CD14-positive monocyte (primary cell): ENCODE data around the gene NR4A2. TPM values are rescaled to one million over a fixed set of nuclear protein-coding genes. Genes with fewer than 3 reads are reported as not detected.
A peak's percentile ranks its signal among the peaks of the same experiment; 100 is the strongest.

Experiments used
- DNase-seq, 3 donors: peaks; one replicate each; pipeline ENCODE4 v3.0.0-alpha.2; 2011 to 2022
- H2AFZ ChIP-seq: 2 replicates; pipeline ENCODE4 v1.6.0; 2012; ENCODE audit warnings: mild to moderate bottlenecking, low read depth, low read length, inconsistent platforms; ENCODE audit not compliant: insufficient read depth, poor library complexity, severe bottlenecking
- H3K27ac ChIP-seq, 2 donors: 1 replicate in 1 of 2; 2 replicates in 1 of 2; pipeline ENCODE4 v1.5.1; 2012 to 2013; ENCODE audit warnings: low read length in 2 of 2, control low read depth in 1 of 2, inconsistent platforms in 1 of 2, low read depth in 1 of 2, mild to moderate bottlenecking in 1 of 2
- H3K27me3 ChIP-seq, 2 donors: one replicate each; pipeline versions ENCODE4 v1.6.0 to v1.6.1; 2011 to 2013; ENCODE audit warnings: low read length in 2 of 2; ENCODE audit not compliant: control insufficient read depth in 2 of 2, insufficient read depth in 2 of 2
- H3K36me3 ChIP-seq, 2 donors: replicated peaks in 1 of 2; 1 replicate in 1 of 2; 2 replicates in 1 of 2; pipeline versions ENCODE4 v1.5.1 to v1.6.1; 2012 to 2013; ENCODE audit warnings: low read length in 2 of 2, control low read depth in 1 of 2, inconsistent platforms in 1 of 2, mild to moderate bottlenecking in 1 of 2; ENCODE audit not compliant: insufficient read depth in 2 of 2, control insufficient read depth in 1 of 2
- H3K4me1 ChIP-seq, 2 donors: 1 replicate in 1 of 2; 2 replicates in 1 of 2; pipeline versions ENCODE4 v1.5.1 to v1.6.1; 2012 to 2013; ENCODE audit warnings: low read length in 2 of 2, control low read depth in 1 of 2, inconsistent platforms in 1 of 2, mild to moderate bottlenecking in 1 of 2, moderate library complexity in 1 of 2; ENCODE audit not compliant: insufficient read depth in 2 of 2, control insufficient read depth in 1 of 2
- H3K4me2 ChIP-seq: replicated peaks from 2 replicates; pipeline ENCODE3; 2012; ENCODE audit warnings: low read length, moderate library complexity, mild to moderate bottlenecking; ENCODE audit not compliant: poor library complexity, severe bottlenecking; ENCODE audit errors: extremely low read depth
- H3K4me3 ChIP-seq, 3 experiments: fragments of 200-600 bp in 1 of 3; sonication (generic) in 1 of 3; replicated peaks in 1 of 3; 1 replicate in 2 of 3; 2 replicates in 1 of 3; pipeline ENCODE4 v1.5.1; 2011 to 2013; ENCODE audit warnings: low read length in 3 of 3, mild to moderate bottlenecking in 3 of 3, control low read depth in 2 of 3, low read depth in 2 of 3, inconsistent platforms in 1 of 3, moderate library complexity in 1 of 3
- H3K79me2 ChIP-seq: 2 replicates; pipeline ENCODE4 v1.6.0; 2012; ENCODE audit warnings: mild to moderate bottlenecking, control low read depth, inconsistent platforms, low read length, moderate library complexity; ENCODE audit not compliant: insufficient read depth
- H3K9ac ChIP-seq: 2 replicates; pipeline ENCODE4 v1.6.0; 2017; ENCODE audit warnings: low read length, mild to moderate bottlenecking; ENCODE audit not compliant: insufficient read depth, poor library complexity, severe bottlenecking
- H3K9me3 ChIP-seq, 2 donors: replicated peaks in 1 of 2; 1 replicate in 1 of 2; 2 replicates in 1 of 2; pipeline versions ENCODE4 v1.5.1 to v1.6.1; 2012 to 2013; ENCODE audit warnings: low read length in 2 of 2, control low read depth in 1 of 2; ENCODE audit not compliant: control insufficient read depth in 1 of 2, insufficient read depth in 1 of 2
- H4K20me1 ChIP-seq: 2 replicates; pipeline ENCODE4 v1.6.0; 2012; ENCODE audit warnings: mild to moderate bottlenecking, low read length, control low read depth, moderate library complexity; ENCODE audit not compliant: insufficient read depth
- H3K27ac Mint-ChIP-seq, 7 donors: one replicate each; pipeline ENCODE4 v1.8.0; 2020; ENCODE audit warnings: mild to moderate bottlenecking in 7 of 7, mixed read lengths in 7 of 7, moderate library complexity in 6 of 7, inconsistent platforms in 2 of 7
- H3K27me3 Mint-ChIP-seq, 3 donors: one replicate each; pipeline ENCODE4 v1.8.0; 2021 to 2022; ENCODE audit warnings: low read depth in 3 of 3, mild to moderate bottlenecking in 3 of 3, mixed read lengths in 3 of 3, moderate library complexity in 3 of 3, inconsistent platforms in 1 of 3
- H3K36me3 Mint-ChIP-seq, 2 donors: one replicate each; pipeline ENCODE4 v1.8.0; 2020; ENCODE audit warnings: mixed read lengths in 2 of 2, inconsistent platforms in 1 of 2, mild to moderate bottlenecking in 1 of 2
- H3K4me1 Mint-ChIP-seq: one replicate; pipeline ENCODE4 v1.8.0; 2020; ENCODE audit warnings: mild to moderate bottlenecking, mixed read lengths
- H3K4me3 Mint-ChIP-seq, 2 donors: one replicate each; pipeline ENCODE4 v1.8.0; 2020; ENCODE audit warnings: mild to moderate bottlenecking in 2 of 2, mixed read lengths in 2 of 2, moderate library complexity in 1 of 2
- H3K9me3 Mint-ChIP-seq, 7 donors: one replicate each; pipeline ENCODE4 v1.8.0; 2020 to 2022; ENCODE audit warnings: mixed read lengths in 7 of 7, mild to moderate bottlenecking in 6 of 7, moderate library complexity in 6 of 7, inconsistent platforms in 2 of 7
- WGBS: methylation state at CpG from one replicate; pipeline ENCODE4 v1.1.5; 2013; ENCODE audit warnings: missing lambda C conversion rate; ENCODE audit not compliant: insufficient coverage; 5-methylcytosine and 5-hydroxymethylcytosine counted together
- intact Hi-C, 2 donors: fragments of 100-400 bp; cut with micrococcal nuclease; formaldehyde crosslinking; loops; one replicate each; pipeline versions ENCODE4 v1.15.0 to v1.15.1; 2023
- polyA plus RNA-seq, 3 donors: library from polyadenylated mRNA; depleted of rRNA in 1 of 3; unstranded in 2 of 3; stranded (reverse) in 1 of 3; fragments of 300-500 nt in 2 of 3; fragments of >200 nt in 1 of 3; fragmentation: Illumina TruSeq in 2 of 3; gene quantifications; 1 replicate in 2 of 3; 2 replicates in 1 of 3; pipeline ENCODE4 v1.2.3, GENCODE V29; 2012 to 2021
- TF ChIP-seq, protein P1 (sequence below): fragments of 200-600 bp; IDR thresholded peaks from one replicate; pipeline ENCODE4 v1.8.0; 2022; ENCODE audit warnings: antibody characterized with exemption, mild to moderate bottlenecking

Gene NR4A2
- polyA plus RNA-seq, 3 donors, result 12.1 to 213 (median 21.6) TPM

GRCh38 chr2:156329927-156330726 lies 2.4 kb downstream of the NR4A2 start:
- H3K4me3 Mint-ChIP-seq, result peak overlapping the region; percentile 96 to 97
- TF ChIP-seq, protein P1, sequence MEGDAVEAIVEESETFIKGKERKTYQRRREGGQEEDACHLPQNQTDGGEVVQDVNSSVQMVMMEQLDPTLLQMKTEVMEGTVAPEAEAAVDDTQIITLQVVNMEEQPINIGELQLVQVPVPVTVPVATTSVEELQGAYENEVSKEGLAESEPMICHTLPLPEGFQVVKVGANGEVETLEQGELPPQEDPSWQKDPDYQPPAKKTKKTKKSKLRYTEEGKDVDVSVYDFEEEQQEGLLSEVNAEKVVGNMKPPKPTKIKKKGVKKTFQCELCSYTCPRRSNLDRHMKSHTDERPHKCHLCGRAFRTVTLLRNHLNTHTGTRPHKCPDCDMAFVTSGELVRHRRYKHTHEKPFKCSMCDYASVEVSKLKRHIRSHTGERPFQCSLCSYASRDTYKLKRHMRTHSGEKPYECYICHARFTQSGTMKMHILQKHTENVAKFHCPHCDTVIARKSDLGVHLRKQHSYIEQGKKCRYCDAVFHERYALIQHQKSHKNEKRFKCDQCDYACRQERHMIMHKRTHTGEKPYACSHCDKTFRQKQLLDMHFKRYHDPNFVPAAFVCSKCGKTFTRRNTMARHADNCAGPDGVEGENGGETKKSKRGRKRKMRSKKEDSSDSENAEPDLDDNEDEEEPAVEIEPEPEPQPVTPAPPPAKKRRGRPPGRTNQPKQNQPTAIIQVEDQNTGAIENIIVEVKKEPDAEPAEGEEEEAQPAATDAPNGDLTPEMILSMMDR, result no peak
- H3K4me1 ChIP-seq, result peaks cover 56 to 58% of the 10 kb centered on the region in 2 donors
- WGBS, result 12% methylated on average over 14 of the region's 23 CpGs
- no peak overlapping the region for H3K9ac ChIP-seq
- H3K4me1 Mint-ChIP-seq, result peaks cover 51% of the 10 kb centered on the region
- no peaks in the 10 kb centered on the region for H3K79me2 ChIP-seq
- peaks cover 58 to 61% of the 10 kb centered on the region in 2 donors for H3K27me3 ChIP-seq
- peaks cover 7 to 50% of the 10 kb centered on the region in 2 donors for H3K9me3 ChIP-seq
- peaks cover 58% of the 10 kb centered on the region for H4K20me1 ChIP-seq
- intact Hi-C loops, result loop anchor here (5.0 to 10.0 kb wide), 2 partner anchors 72 to 135 kb away; no protein-coding TSS in a partner anchor
- DNase-seq, result no peak
- H2AFZ ChIP-seq, result no peak overlapping the region
- H3K4me2 ChIP-seq, result peak overlapping the region; percentile 85
- peak overlapping the region in 1 of 3 experiments; percentile 92 for H3K4me3 ChIP-seq
- peaks cover 2 to 47% (median 41%) of the 10 kb centered on the region in 7 donors for H3K9me3 Mint-ChIP-seq
- H3K27ac Mint-ChIP-seq, result peak overlapping the region in 4 of 7 donors; percentile 45 to 76 (median 67)
- H3K36me3 ChIP-seq, result no peaks in the 10 kb centered on the region
- peaks cover 61 to 71% (median 68%) of the 10 kb centered on the region in 3 donors for H3K27me3 Mint-ChIP-seq
- H3K27ac ChIP-seq, result no peak overlapping the region
- H3K36me3 Mint-ChIP-seq, result peaks cover 41 to 47% of the 10 kb centered on the region in 2 donors

DNA sequence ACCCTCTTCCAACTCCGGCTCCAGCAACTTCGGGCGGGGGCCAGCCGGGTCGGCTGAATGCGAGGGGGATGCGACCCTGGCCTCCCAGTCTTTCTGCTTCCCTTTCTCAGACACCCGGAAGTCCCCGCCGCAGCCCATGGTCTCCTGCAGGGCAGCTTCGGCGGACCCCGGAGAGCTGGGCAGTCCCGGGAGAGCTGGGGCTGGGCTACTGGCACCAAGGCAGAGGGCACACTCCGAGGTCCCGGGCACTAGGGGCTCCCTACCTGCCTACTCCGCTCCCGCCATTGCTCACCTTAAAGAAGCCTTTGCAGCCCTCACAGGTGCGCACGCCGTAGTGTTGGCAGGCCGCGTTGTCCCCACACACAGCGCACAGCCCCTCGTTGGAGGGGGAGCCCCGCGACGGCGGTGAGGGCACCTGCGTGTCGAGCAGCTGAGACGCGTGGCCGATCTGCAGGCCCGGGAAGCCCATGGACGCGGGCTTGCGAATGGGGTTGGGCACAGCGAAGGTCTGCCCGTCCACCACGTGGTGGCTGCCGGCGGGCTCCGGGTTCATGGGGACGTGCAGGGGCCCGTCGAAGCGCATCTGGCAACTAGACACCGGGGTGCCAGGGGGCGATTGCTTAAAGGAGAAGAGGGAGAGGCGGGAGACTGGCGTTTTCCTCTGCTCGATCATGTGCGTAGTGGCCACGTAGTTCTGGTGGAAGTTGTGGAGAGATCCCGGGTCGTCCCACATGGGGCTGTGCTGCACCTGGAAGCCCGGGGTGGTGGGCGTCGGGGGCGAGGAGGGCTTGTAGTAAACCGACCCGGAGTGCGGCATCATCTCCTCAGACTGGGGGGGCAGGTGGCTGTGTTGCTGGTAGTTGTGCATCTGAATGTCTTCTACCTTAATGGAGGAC lies 3.2 kb downstream of the NR4A2 start:
- H3K36me3 ChIP-seq, result no peaks in the 10 kb centered on the region
- H3K4me2 ChIP-seq, result peak overlapping the region; percentile 85
- Mint-ChIP-seq H3K4me3 (peak overlapping the region; percentile 96 to 97), H3K27me3 (peaks cover 70 to 80% (median 74%) of the 10 kb centered on the region in 3 donors), H3K36me3 (peaks cover 42 to 48% of the 10 kb centered on the region in 2 donors), H3K27ac (peak overlapping the region in 3 of 7 donors; percentile 6 to 76 (median 64)), H3K9me3 (peaks cover 2 to 47% (median 41%) of the 10 kb centered on the region in 7 donors), H3K4me1 (peaks cover 49% of the 10 kb centered on the region)
- intact Hi-C loops, result no loop called here
- H3K27ac ChIP-seq, result no peak overlapping the region
- TF ChIP-seq, protein P1, result no peak
- H3K27me3 ChIP-seq, result peaks cover 67 to 69% of the 10 kb centered on the region in 2 donors
- peaks cover 58% of the 10 kb centered on the region for H4K20me1 ChIP-seq
- H3K4me1 ChIP-seq, result peaks cover 52 to 53% of the 10 kb centered on the region in 2 donors
- DNase-seq, result peak in 2 of 3 donors; percentile 10 to 33
- peak overlapping the region; percentile 35 for H3K9ac ChIP-seq
- 4% methylated on average over 64 of the region's 64 CpGs for WGBS
- peak overlapping the region; percentile 10 to 92 (median 10) for H3K4me3 ChIP-seq
- H3K9me3 ChIP-seq, result peaks cover 7 to 50% of the 10 kb centered on the region in 2 donors
- H3K79me2 ChIP-seq, result no peaks in the 10 kb centered on the region
- H2AFZ ChIP-seq, result no peak overlapping the region
